ENCODE measurements around the gene SLC47A1.
A peak's percentile ranks its signal among the peaks of the same experiment; 100 is the strongest.

SLC47A1 gene

DNA sequence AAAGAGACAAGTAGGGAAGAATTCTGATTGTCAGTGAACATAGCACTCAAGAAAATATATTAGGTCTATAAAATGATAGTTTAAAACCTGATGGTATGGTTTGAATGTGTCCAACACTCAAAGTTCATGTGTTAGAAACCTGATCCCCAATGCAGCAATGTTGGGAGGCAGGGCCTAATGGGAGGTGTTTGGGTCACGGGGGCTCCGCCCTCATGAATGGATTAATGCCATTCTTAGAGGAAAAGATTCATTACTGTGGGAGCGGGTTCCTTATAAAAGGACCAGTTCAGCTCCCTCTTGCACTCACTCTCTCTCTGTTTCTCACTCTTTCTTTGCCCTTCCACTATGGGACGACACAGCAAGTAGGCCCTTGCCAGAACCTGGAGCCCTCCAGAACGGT is 41.5 kb upstream of the SLC47A1 start:
- no peak for DNase-seq (ENCODE audit: low spot score)
- Histone ChIP-seq H3K36me3 (ENCODE audit: low read depth) (no peaks in the 10 kb centered on the region), H3K4me3 (ENCODE audit: severe bottlenecking) (no peak overlapping the region), H3K27me3 (ENCODE audit: insufficient read depth, poor library complexity, severe bottlenecking) (no peaks in the 10 kb centered on the region), H3K9me3 (ENCODE audit: severe bottlenecking) (no peaks in the 10 kb centered on the region), H3K27ac (ENCODE audit: poor library complexity, severe bottlenecking) (no peak overlapping the region), H3K4me1 (ENCODE audit: insufficient read depth, poor library complexity, severe bottlenecking) (no peaks in the 10 kb centered on the region)
- TF ChIP-seq, protein P1, sequence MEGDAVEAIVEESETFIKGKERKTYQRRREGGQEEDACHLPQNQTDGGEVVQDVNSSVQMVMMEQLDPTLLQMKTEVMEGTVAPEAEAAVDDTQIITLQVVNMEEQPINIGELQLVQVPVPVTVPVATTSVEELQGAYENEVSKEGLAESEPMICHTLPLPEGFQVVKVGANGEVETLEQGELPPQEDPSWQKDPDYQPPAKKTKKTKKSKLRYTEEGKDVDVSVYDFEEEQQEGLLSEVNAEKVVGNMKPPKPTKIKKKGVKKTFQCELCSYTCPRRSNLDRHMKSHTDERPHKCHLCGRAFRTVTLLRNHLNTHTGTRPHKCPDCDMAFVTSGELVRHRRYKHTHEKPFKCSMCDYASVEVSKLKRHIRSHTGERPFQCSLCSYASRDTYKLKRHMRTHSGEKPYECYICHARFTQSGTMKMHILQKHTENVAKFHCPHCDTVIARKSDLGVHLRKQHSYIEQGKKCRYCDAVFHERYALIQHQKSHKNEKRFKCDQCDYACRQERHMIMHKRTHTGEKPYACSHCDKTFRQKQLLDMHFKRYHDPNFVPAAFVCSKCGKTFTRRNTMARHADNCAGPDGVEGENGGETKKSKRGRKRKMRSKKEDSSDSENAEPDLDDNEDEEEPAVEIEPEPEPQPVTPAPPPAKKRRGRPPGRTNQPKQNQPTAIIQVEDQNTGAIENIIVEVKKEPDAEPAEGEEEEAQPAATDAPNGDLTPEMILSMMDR (IDR thresholded peaks at IDR 0.05; ENCODE audit: poor library complexity, severe bottlenecking): no peak
- no peak for ATAC-seq (ENCODE audit: low read depth)

DNA sequence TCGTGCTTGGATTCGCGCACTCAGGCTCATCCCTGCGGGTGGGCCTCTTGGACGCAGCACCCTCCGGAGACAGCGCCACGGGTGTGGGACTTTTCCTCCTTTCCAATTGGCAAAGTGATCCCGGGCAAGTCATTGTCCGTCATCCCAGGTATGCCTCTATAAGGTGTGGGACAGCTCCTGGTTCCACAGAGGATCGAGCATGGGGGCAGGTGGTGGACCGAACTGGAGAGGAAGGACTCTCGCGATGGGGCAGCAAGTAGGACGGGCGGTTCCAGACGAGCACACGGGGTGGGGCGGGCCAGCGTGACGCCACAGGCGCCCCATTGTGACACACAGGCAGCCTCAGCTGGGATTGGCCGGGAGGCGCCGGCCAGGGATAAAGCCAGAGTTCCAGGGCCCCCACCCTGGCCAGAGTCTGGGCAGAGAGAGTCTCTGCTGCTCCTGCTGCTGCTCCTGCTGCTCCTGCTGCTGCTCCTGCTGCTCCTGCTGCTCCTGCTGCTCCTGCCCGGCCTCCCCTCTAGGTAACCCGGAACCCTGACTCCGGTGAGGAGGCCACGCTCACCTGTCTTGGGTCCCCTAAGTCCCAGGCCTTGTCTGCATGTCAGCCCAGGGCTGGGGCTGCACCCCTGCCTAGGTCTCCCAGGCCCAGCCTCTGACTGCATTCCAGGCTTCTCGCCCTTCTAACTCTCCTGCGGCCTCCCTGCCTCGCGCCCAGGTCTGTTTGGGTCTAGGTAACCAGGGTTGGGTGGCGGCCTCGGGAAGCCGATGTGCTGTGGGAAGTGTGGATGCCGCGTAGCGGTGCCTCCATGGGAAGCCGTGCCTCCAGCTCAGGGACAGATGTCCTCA is 38.5 kb upstream of the SLC47A1 start:
- TF ChIP-seq, protein P1 (IDR thresholded peaks at IDR 0.05; ENCODE audit: poor library complexity, severe bottlenecking): no peak
- Histone ChIP-seq H3K4me3 (ENCODE audit: severe bottlenecking) (no peak overlapping the region), H3K36me3 (ENCODE audit: low read depth) (no peaks in the 10 kb centered on the region), H3K4me1 (ENCODE audit: insufficient read depth, poor library complexity, severe bottlenecking) (no peaks in the 10 kb centered on the region), H3K27me3 (ENCODE audit: insufficient read depth, poor library complexity, severe bottlenecking) (no peaks in the 10 kb centered on the region), H3K27ac (ENCODE audit: poor library complexity, severe bottlenecking) (no peak overlapping the region), H3K9me3 (ENCODE audit: severe bottlenecking) (no peaks in the 10 kb centered on the region)
- DNase-seq (ENCODE audit: low spot score) (peak; percentile 45), ATAC-seq (ENCODE audit: low read depth) (no peak)

DNA sequence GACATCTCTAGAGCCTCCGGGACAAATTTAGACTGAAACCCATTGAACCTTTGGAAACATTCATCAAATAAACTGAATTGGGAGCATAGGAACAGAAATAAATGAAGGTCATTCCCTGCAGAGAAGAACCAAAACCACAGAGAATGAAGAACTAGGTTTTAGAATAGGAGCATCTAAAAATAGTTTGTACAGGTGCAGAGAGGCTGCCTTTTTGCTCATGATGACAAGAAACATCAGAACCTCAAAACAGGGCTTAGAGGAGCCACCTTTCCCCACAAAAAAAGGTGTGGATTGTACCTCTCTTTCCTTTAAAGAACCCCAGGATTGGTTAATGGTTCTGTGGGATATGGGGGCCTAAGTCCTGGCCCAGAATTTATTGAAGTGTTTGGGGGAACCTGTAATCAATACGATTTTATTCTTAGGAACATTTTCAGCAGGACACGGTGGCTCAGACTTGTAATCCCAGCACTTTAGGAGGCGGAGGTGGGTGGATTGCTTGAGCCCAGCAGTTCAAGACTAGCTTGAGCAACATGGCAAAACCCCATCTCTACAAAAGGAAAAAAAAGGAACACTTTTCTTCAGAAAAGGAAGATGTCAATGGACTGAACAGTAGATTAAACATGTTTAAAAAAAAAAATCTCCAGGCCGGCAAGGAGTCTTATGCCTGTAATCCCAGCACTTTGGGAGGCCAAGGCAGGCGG is 37.7 kb upstream of the SLC47A1 start:
- Histone ChIP-seq H3K4me3 (ENCODE audit: severe bottlenecking) (no peak overlapping the region), H3K4me1 (ENCODE audit: insufficient read depth, poor library complexity, severe bottlenecking) (no peaks in the 10 kb centered on the region), H3K9me3 (ENCODE audit: severe bottlenecking) (no peaks in the 10 kb centered on the region), H3K36me3 (ENCODE audit: low read depth) (no peaks in the 10 kb centered on the region), H3K27me3 (ENCODE audit: insufficient read depth, poor library complexity, severe bottlenecking) (no peaks in the 10 kb centered on the region), H3K27ac (ENCODE audit: poor library complexity, severe bottlenecking) (no peak overlapping the region)
- TF ChIP-seq, protein P1 (IDR thresholded peaks at IDR 0.05; ENCODE audit: poor library complexity, severe bottlenecking): no peak
- DNase-seq (ENCODE audit: low spot score) (no peak), ATAC-seq (ENCODE audit: low read depth) (no peak)

DNA sequence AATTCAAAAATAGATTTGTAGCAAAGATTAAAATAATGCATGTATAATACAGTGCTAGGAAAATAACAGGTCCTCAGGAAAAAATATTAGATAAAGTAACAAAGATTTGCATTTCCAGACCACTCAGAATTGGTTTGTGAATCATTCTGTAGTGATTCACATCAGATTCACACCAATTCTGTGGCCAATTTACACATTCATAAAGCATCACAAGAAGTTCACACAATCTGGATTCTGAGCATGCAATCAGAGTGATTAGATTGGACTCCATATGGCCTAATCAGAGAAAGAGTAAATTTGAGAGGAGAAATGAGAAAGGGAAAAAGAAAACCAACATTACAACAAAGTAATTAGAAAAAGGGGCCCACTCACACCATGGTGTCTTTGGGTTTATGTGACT is 36.0 kb upstream of the SLC47A1 start:
- no peak overlapping the region for H3K27ac ChIP-seq (ENCODE audit: poor library complexity, severe bottlenecking)
- DNase-seq (ENCODE audit: low spot score): no peak

More for the DNA sequence above, 36.0 kb upstream of the SLC47A1 start:
- Histone ChIP-seq H3K36me3 (ENCODE audit: low read depth) (no peaks in the 10 kb centered on the region), H3K4me3 (ENCODE audit: severe bottlenecking) (no peak overlapping the region), H3K9me3 (ENCODE audit: severe bottlenecking) (no peaks in the 10 kb centered on the region), H3K27me3 (ENCODE audit: insufficient read depth, poor library complexity, severe bottlenecking) (no peaks in the 10 kb centered on the region), H3K4me1 (ENCODE audit: insufficient read depth, poor library complexity, severe bottlenecking) (no peaks in the 10 kb centered on the region)
- ATAC-seq (ENCODE audit: low read depth): no peak
- TF ChIP-seq, protein P1 (IDR thresholded peaks at IDR 0.05; ENCODE audit: poor library complexity, severe bottlenecking): no peak

Measured in RWPE2 (cell line).